Measurements from ENCODE around the gene BTC.

DNA sequence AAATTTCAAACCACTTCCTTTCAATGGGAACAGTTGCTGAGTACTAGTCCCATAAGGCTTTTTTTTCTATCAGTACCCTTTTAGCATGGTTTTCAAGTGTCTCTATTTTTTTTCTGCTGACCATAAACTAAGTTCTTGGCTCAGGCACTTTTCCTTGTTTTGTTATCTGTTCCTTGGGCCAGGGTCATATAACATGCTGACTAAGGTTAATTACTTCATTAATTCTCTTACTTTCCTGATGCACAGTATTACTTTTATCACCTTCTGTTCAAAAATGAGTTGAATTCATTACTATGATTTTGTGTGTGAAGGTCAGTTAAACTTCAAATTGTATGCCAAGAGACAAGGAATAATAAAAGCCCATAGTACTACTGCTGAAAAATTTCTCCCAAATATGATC lies 19.7 kb upstream of the BTC start:
- TF ChIP-seq POLR2A (IDR thresholded peaks at IDR 0.05): no peak
- TF ChIP-seq, protein P1, sequence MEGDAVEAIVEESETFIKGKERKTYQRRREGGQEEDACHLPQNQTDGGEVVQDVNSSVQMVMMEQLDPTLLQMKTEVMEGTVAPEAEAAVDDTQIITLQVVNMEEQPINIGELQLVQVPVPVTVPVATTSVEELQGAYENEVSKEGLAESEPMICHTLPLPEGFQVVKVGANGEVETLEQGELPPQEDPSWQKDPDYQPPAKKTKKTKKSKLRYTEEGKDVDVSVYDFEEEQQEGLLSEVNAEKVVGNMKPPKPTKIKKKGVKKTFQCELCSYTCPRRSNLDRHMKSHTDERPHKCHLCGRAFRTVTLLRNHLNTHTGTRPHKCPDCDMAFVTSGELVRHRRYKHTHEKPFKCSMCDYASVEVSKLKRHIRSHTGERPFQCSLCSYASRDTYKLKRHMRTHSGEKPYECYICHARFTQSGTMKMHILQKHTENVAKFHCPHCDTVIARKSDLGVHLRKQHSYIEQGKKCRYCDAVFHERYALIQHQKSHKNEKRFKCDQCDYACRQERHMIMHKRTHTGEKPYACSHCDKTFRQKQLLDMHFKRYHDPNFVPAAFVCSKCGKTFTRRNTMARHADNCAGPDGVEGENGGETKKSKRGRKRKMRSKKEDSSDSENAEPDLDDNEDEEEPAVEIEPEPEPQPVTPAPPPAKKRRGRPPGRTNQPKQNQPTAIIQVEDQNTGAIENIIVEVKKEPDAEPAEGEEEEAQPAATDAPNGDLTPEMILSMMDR (IDR thresholded peaks at IDR 0.05): no peak
